ENCODE measurements around the gene PRODH2. TPM values are rescaled to one million over a fixed set of nuclear protein-coding genes. Genes with fewer than 3 reads are reported as not detected.

PRODH2 gene
- total and polyA plus RNA-seq, 12 donors = 0.07 to 0.46 TPM; not detected in 10

GRCh38 chr19:35755550-35756376, 56.9 kb downstream of the PRODH2 start:
- intact Hi-C loops (cut with DNase I) = no loop called here
- peak; percentile 89 to 94 (median 91) for DNase-seq
- WGBS, 4 donors = 7 to 19% (median 14%) methylated on average over 17 to 74 of the region's 74 CpGs
- TF ChIP-seq CTCF (IDR thresholded peaks at IDR 0.05) = no peak
- TF ChIP-seq POLR2A (IDR thresholded peaks at IDR 0.05) = peak in 1 of 2 donors; percentile 64
- Histone ChIP-seq H3K9me3 (replicated peaks in 1 of 3) (no peaks in the 10 kb centered on the region), H3K36me3 (replicated peaks in 1 of 2) (peaks cover 0 to 24% of the 10 kb centered on the region in 2 donors), H3K27ac (peak overlapping the region; percentile 91 to 97 (median 96)), H3K4me3 (peak overlapping the region in 2 of 4 donors; percentile 23 to 79), H3K27me3 (no peaks in the 10 kb centered on the region), H3K4me1 (replicated peaks in 1 of 2) (peaks cover 30 to 33% of the 10 kb centered on the region in 2 donors)

GRCh38 chr19:35755131-35755549, 57.5 kb downstream of the PRODH2 start:
- TF ChIP-seq POLR2A (IDR thresholded peaks at IDR 0.05) = no peak
- no peak for TF ChIP-seq CTCF (IDR thresholded peaks at IDR 0.05)
- H3K27me3 ChIP-seq = no peaks in the 10 kb centered on the region
- 25 to 49% (median 27%) methylated on average over 11 to 17 of the region's 17 CpGs for WGBS, 4 donors
- peak overlapping the region in 1 of 4 donors; percentile 79 for H3K4me3 ChIP-seq
- no peaks in the 10 kb centered on the region for H3K9me3 ChIP-seq (replicated peaks in 1 of 3)
- H3K27ac ChIP-seq = peak overlapping the region; percentile 65 to 97 (median 96)
- peaks cover 0 to 24% of the 10 kb centered on the region in 2 donors for H3K36me3 ChIP-seq (replicated peaks in 1 of 2)
- intact Hi-C loops (cut with DNase I) = no loop called here
- no peak for DNase-seq
- H3K4me1 ChIP-seq (replicated peaks in 1 of 2) = peaks cover 31 to 33% of the 10 kb centered on the region in 2 donors

- peaks cover 0 to 24% of the 10 kb centered on the region in 2 donors for H3K36me3 ChIP-seq (replicated peaks in 1 of 2)
- peak in 2 of 7 donors; percentile 30 to 33 for DNase-seq
- peak overlapping the region; percentile 65 to 97 (median 96) for H3K27ac ChIP-seq
- TF ChIP-seq CTCF (IDR thresholded peaks at IDR 0.05) = no peak
- no peak for TF ChIP-seq POLR2A (IDR thresholded peaks at IDR 0.05)
- 76 to 81% (median 80%) methylated on average over 11 to 13 of the region's 13 CpGs for WGBS, 4 donors
- H3K9me3 ChIP-seq (replicated peaks in 1 of 3) = no peaks in the 10 kb centered on the region
- H3K27me3 ChIP-seq = no peaks in the 10 kb centered on the region
- peak overlapping the region in 1 of 4 donors; percentile 79 for H3K4me3 ChIP-seq
- H3K4me1 ChIP-seq (replicated peaks in 1 of 2) = peaks cover 33 to 37% of the 10 kb centered on the region in 2 donors
- intact Hi-C loops (cut with DNase I) = no loop called here
Measured at GRCh38 chr19:35754370-35755130, 58.1 kb downstream of the PRODH2 start.
